SU-DHL-6 (cell line): ENCODE measurements around the gene ING4.
A peak's percentile ranks its signal among the peaks of the same experiment; 100 is the strongest.

Source experiments
- H2AFZ ChIP-seq: fragments of 200-600 bp; sonication (generic); 2 replicates; pipeline ENCODE4 v1.6.1; 2014; ENCODE audit warnings: low read depth, mild to moderate bottlenecking, moderate library complexity, mixed read lengths, antibody characterized with exemption, low read length; ENCODE audit not compliant: severe bottlenecking
- H3F3A ChIP-seq: fragments of 200-600 bp; shearing (Covaris generic); 2 replicates; pipeline ENCODE4 v1.6.0; 2016; ENCODE audit warnings: antibody characterized with exemption, mild to moderate bottlenecking; ENCODE audit not compliant: insufficient read depth
- H3K27ac ChIP-seq: fragments of 200-600 bp; sonication (generic); 2 replicates; pipeline ENCODE4 v1.5.1; 2016; ENCODE audit warnings: low read depth, mild to moderate bottlenecking, low read length, moderate library complexity, mixed read lengths
- H3K27me3 ChIP-seq: fragments of 200-600 bp; sonication (generic), shearing (Covaris generic); 2 replicates; pipeline ENCODE4 v1.6.0; 2014; ENCODE audit warnings: mild to moderate bottlenecking, low read length
- H3K36me3 ChIP-seq: fragments of 200-600 bp; sonication (generic); 2 replicates; pipeline ENCODE4 v1.6.1; 2014; ENCODE audit warnings: mild to moderate bottlenecking, low read length, mixed read lengths
- H3K4me2 ChIP-seq: fragments of 300-600, 200-600 bp; shearing (Covaris generic), sonication (generic); 2 replicates; pipeline ENCODE4 v1.6.0; 2014; ENCODE audit warnings: low read length, low read depth, mild to moderate bottlenecking; ENCODE audit not compliant: poor library complexity, severe bottlenecking
- H3K4me3 ChIP-seq: fragments of 200-600 bp; sonication (generic); 2 replicates; pipeline ENCODE4 v1.5.1; 2014; ENCODE audit warnings: antibody characterized with exemption, low read length, mild to moderate bottlenecking, mixed read lengths; ENCODE audit not compliant: insufficient read depth, poor library complexity, severe bottlenecking
- H3K79me2 ChIP-seq: fragments of 200-600 bp; sonication (generic); 2 replicates; pipeline ENCODE4 v1.6.1; 2014; ENCODE audit warnings: mild to moderate bottlenecking, low read length, moderate library complexity; ENCODE audit not compliant: insufficient read depth
- H3K9ac ChIP-seq: fragments of 200-600 bp; sonication (generic); 2 replicates; pipeline ENCODE4 v1.7.0; 2014; ENCODE audit warnings: mild to moderate bottlenecking, low read length
- H3K9me2 ChIP-seq: fragments of 200-600 bp; sonication (generic); replicated peaks from 2 replicates; pipeline ENCODE4 v1.6.1; 2014; ENCODE audit warnings: low read length; ENCODE audit not compliant: insufficient read depth
- H3K9me3 ChIP-seq: fragments of 200-600 bp; sonication (generic); 2 replicates; pipeline ENCODE4 v1.6.1; 2014; ENCODE audit warnings: low read length, mixed read lengths; ENCODE audit not compliant: insufficient read depth
- H4K20me1 ChIP-seq: fragments of 200-600 bp; sonication (generic); 2 replicates; pipeline ENCODE4 v1.6.1; 2014; ENCODE audit warnings: low read depth, mild to moderate bottlenecking, antibody characterized with exemption, low read length, moderate library complexity, mixed read lengths
- EZH2phosphoT487 ChIP-seq: fragments of 200-600 bp; sonication (generic), shearing (Covaris generic); conservative IDR thresholded peaks from 2 replicates; pipeline ENCODE4 v1.6.1; 2018; ENCODE audit warnings: mild to moderate bottlenecking, antibody characterized with exemption, low read length, moderate library complexity, mixed read lengths
- TF ChIP-seq, protein P1 (sequence below): fragments of 200-600 bp; sonication (generic); IDR thresholded peaks from one replicate; pipeline ENCODE4 v1.5.1; 2017; ENCODE audit warnings: antibody characterized with exemption, mild to moderate bottlenecking, low read length, moderate library complexity; ENCODE audit not compliant: insufficient read depth, poor library complexity, severe bottlenecking

The ING4 gene

DNA sequence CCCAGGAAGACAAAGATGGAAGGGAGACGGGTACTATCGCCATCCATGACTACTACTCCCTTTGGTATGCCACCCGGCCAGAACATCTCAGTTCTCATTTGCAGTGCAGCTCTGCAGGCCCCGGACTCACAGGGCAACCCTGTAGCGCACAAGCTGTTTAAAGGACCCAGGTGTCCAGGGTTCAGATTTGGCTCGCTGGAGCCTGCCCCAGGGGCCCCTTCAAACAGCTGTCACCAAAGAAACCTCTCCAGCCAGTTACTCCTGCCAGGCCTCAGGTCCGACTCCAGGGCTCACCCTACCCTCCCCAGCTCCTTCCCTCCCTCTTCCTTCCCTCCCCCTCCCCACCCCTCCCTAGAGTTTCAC, 50.3 kb downstream of the ING4 start:
- H3K9me2 ChIP-seq: no peaks in the 10 kb centered on the region
- H3K27me3 ChIP-seq: no peaks in the 10 kb centered on the region
- no peak overlapping the region for H2AFZ ChIP-seq
- peaks cover 43% of the 10 kb centered on the region for H3F3A ChIP-seq
- no peak for TF ChIP-seq EZH2phosphoT487
- TF ChIP-seq, protein P1, sequence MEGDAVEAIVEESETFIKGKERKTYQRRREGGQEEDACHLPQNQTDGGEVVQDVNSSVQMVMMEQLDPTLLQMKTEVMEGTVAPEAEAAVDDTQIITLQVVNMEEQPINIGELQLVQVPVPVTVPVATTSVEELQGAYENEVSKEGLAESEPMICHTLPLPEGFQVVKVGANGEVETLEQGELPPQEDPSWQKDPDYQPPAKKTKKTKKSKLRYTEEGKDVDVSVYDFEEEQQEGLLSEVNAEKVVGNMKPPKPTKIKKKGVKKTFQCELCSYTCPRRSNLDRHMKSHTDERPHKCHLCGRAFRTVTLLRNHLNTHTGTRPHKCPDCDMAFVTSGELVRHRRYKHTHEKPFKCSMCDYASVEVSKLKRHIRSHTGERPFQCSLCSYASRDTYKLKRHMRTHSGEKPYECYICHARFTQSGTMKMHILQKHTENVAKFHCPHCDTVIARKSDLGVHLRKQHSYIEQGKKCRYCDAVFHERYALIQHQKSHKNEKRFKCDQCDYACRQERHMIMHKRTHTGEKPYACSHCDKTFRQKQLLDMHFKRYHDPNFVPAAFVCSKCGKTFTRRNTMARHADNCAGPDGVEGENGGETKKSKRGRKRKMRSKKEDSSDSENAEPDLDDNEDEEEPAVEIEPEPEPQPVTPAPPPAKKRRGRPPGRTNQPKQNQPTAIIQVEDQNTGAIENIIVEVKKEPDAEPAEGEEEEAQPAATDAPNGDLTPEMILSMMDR: no peak
- no peaks in the 10 kb centered on the region for H3K79me2 ChIP-seq
- H3K9me3 ChIP-seq: no peaks in the 10 kb centered on the region
- H3K4me3 ChIP-seq: no peak overlapping the region
- H3K27ac ChIP-seq: peak overlapping the region; percentile 49; the same call in 1 of the 2 replicates
- H4K20me1 ChIP-seq: no peaks in the 10 kb centered on the region
- H3K4me2 ChIP-seq: peak overlapping the region; percentile 25
- H3K36me3 ChIP-seq: no peaks in the 10 kb centered on the region
- 0 out of 2 replicates have a peak overlapping the region, but pooled peaks have one; percentile 36 for H3K9ac ChIP-seq

DNA sequence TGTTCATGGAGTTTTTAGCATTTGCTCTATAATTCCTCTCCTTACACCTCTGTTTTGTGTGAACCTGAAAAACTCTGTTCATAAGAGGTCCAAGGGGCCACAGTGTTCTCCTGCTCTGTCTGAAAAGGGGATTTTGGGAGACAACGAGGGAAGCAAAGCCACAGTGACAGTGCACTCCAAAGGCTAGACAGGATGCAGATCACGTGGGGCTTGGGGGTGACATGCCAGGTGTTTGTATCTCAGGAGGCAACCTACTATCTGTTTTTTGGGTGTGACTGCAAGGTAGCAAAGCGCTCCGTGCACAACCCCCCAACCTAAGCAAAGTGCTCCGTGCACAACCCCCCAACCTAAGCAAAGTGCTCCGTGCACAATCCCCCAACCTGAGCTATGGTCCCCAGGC, 50.7 kb downstream of the ING4 start:
- H3K9ac ChIP-seq: no peak overlapping the region
- no peak overlapping the region for H2AFZ ChIP-seq
- no peaks in the 10 kb centered on the region for H3K9me2 ChIP-seq
- H3F3A ChIP-seq: peaks cover 40% of the 10 kb centered on the region
- no peaks in the 10 kb centered on the region for H4K20me1 ChIP-seq
- no peaks in the 10 kb centered on the region for H3K27me3 ChIP-seq
- TF ChIP-seq, protein P1: no peak
- no peak for TF ChIP-seq EZH2phosphoT487
- H3K9me3 ChIP-seq: no peaks in the 10 kb centered on the region
- no peaks in the 10 kb centered on the region for H3K79me2 ChIP-seq
- H3K36me3 ChIP-seq: no peaks in the 10 kb centered on the region
- peak overlapping the region; percentile 17 for H3K27ac ChIP-seq
- no peak overlapping the region for H3K4me3 ChIP-seq
- H3K4me2 ChIP-seq: peak overlapping the region; percentile 25

DNA sequence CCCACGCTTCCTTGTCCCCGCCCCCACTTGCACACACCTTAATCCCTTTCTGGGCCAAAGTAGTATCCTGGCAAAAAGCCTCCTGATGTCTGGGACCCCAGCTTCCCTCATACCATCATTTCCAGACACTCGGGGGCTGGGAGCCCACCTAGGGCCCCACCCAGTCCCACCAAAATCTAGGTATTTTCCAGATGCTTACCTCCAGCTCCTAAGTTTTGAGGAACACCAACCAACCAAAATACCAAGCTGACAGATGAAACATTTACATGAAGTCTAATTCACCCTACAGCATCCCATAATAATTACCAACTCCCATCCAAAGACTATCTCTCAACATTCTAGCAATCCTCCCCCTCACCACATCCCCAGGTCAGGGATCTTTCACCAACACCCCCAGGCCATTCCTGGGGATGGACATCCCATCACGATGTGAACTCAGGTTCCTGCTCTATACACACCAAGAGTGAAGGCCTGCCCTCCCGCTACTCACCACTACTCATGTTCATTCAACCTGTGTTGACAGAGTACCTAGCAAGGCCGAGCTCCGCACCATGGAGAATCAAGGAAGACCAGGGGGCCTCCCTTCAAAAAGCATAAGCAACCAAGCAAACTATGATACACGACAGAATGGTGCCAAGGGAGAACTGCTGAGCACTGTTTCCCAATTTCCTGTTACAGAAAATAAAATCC, 54.2 kb downstream of the ING4 start:
- Histone ChIP-seq H4K20me1 (peaks cover 7% of the 10 kb centered on the region; the same call in 1 of the 2 replicates), H3K27me3 (no peaks in the 10 kb centered on the region), H3K9me2 (no peaks in the 10 kb centered on the region), H3K9ac (no peak overlapping the region), H3F3A (peaks cover 37% of the 10 kb centered on the region), H3K9me3 (no peaks in the 10 kb centered on the region), H3K79me2 (peaks cover 30% of the 10 kb centered on the region), H3K36me3 (no peaks in the 10 kb centered on the region), H3K27ac (peak overlapping the region; percentile 55), H3K4me3 (no peak overlapping the region), H2AFZ (peak overlapping the region; percentile 3), H3K4me2 (no peak overlapping the region)
- TF ChIP-seq EZH2phosphoT487: no peak
- TF ChIP-seq, protein P1: no peak
